ENCODE data around the gene TAS2R60. TPM values are rescaled to one million over a fixed set of nuclear protein-coding genes. Genes with fewer than 3 reads are reported as not detected.
"Not testable (repeated sequence)": the region's sequence is repeated elsewhere in the genome, so short reads cannot be mapped to it uniquely, and the experiment has no call there.

TAS2R60 gene
- not detected for total RNA-seq

DNA sequence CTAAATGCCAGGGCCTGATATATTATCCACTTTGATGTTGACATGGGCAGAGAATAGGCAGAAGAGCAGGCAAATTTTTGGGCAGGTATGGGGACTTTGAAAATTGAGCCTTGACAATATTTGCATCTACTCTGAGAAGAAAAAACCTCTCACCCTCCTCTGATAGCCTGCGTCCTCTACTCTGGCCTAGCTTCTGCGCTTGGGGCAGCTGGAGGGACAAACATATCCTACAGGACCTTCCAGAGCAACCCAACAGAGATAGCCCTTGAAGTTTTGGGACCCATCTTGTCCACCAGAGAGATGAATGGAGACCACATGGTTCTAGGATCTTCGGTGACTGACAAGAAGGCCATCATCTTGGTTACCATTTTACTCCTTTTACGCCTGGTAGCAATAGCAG, at the start of gene TAS2R60:
Gene TAS2R60, plus strand, starts transcription at position 301 of the 400 bp plus-strand sequence. Its CDS starts 0 bp downstream, at position 301.
- Mint-ChIP-seq H3K4me1 (no peaks in the 10 kb centered on the region), H3K27ac (no peak within 1 kb of the TSS), H3K27me3 (no peaks in the 10 kb centered on the region), H3K9me3 (ENCODE audit: low read depth) (no peaks in the 10 kb centered on the region), H3K4me3 (no peak within 1 kb of the TSS), H3K36me3 (no peaks in the 10 kb centered on the region)
- CTCF ChIA-PET: no interaction called here
- no peak for ATAC-seq
- DNase-seq: no peak

DNA sequence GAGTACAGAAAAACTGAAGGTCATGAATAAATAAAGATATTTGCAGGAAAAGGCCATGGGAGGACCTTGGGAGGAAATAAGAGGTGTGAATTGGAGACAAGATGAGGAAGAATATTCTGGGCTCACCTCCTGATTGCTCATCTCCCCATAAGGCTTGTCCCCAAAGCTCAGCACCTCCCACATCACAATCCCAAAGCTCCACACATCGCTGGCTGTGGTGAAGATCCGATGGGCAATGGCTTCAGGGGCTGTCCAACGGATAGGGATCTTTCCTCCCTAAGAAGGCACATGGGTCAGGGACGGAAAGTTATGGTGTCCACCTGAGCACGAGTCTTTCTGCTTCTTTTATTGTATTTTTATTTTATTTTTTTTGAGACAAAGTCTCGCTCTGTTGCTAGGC, 49.2 kb upstream of the TAS2R60 start:
- H3K4me3 Mint-ChIP-seq: no peak overlapping the region
- peaks cover 13% of the 10 kb centered on the region for H3K36me3 Mint-ChIP-seq
- no peak for ATAC-seq
- H3K27me3 Mint-ChIP-seq: no peaks in the 10 kb centered on the region
- CTCF ChIA-PET: interaction anchor here (1.1 to 1.5 kb wide), 2 partner anchors 11 to 13 kb away, joined by 3 to 5 read pairs; no protein-coding TSS in a partner anchor
- no peak overlapping the region for H3K27ac Mint-ChIP-seq
- DNase-seq: no peak
- H3K4me1 Mint-ChIP-seq: peaks cover 18% of the 10 kb centered on the region
- no peaks in the 10 kb centered on the region for H3K9me3 Mint-ChIP-seq (ENCODE audit: low read depth)

- no peak overlapping the region for H3K27ac Mint-ChIP-seq
- no peaks in the 10 kb centered on the region for H3K27me3 Mint-ChIP-seq
- H3K36me3 Mint-ChIP-seq: peaks cover 11% of the 10 kb centered on the region
- H3K4me1 Mint-ChIP-seq: peaks cover 12% of the 10 kb centered on the region
- H3K4me3 Mint-ChIP-seq: no peak overlapping the region
- DNase-seq: no peak
- CTCF ChIA-PET: interaction anchor here (1.1 to 1.5 kb wide), 2 partner anchors 10 to 12 kb away, joined by 3 to 5 read pairs; no protein-coding TSS in a partner anchor
- no peak for ATAC-seq
- no peaks in the 10 kb centered on the region for H3K9me3 Mint-ChIP-seq (ENCODE audit: low read depth)
Observed at GRCh38 chr7:143394777-143395176, 48.5 kb upstream of the TAS2R60 start.

GRCh38 chr7:143395187-143396149, 47.8 kb upstream of the TAS2R60 start:
- Mint-ChIP-seq H3K4me3 (no peak overlapping the region), H3K36me3 (peaks cover 6% of the 10 kb centered on the region), H3K27me3 (no peaks in the 10 kb centered on the region), H3K9me3 (ENCODE audit: low read depth) (no peaks in the 10 kb centered on the region), H3K4me1 (peaks cover 9% of the 10 kb centered on the region), H3K27ac (no peak overlapping the region)
- CTCF ChIA-PET: interaction anchor here (1.1 to 1.5 kb wide), 4 partner anchors 11 to 180 kb away, joined by 3 to 5 read pairs (median 3); no protein-coding TSS in a partner anchor
- DNase-seq: no peak
- ATAC-seq: no peak

- H3K4me1 Mint-ChIP-seq: peaks cover 9% of the 10 kb centered on the region
- ATAC-seq: no peak
- DNase-seq: no peak
- H3K36me3 Mint-ChIP-seq: peaks cover 6% of the 10 kb centered on the region
- H3K27ac Mint-ChIP-seq: no peak overlapping the region
- no peak overlapping the region for H3K4me3 Mint-ChIP-seq
- CTCF ChIA-PET: interaction anchor here (1.1 to 1.2 kb wide), 2 partner anchors 16 to 181 kb away, joined by 3 read pairs; no protein-coding TSS in a partner anchor
- H3K27me3 Mint-ChIP-seq: no peaks in the 10 kb centered on the region
- H3K9me3 Mint-ChIP-seq (ENCODE audit: low read depth): no peaks in the 10 kb centered on the region
Observed at GRCh38 chr7:143396182-143396581, 47.1 kb upstream of the TAS2R60 start.

GRCh38 chr7:143396625-143397556, 46.4 kb upstream of the TAS2R60 start:
- DNase-seq: no peak
- CTCF ChIA-PET: interaction anchor here (1.0 to 1.2 kb wide), 2 partner anchors 11 to 182 kb away, joined by 3 read pairs; partner anchors contain the start of gene EPHA1
- Mint-ChIP-seq H3K27me3 (no peaks in the 10 kb centered on the region), H3K4me1 (peaks cover 9% of the 10 kb centered on the region), H3K9me3 (ENCODE audit: low read depth) (no peaks in the 10 kb centered on the region), H3K4me3 (no peak overlapping the region), H3K36me3 (peaks cover 2% of the 10 kb centered on the region), H3K27ac (no peak overlapping the region)
- ATAC-seq: no peak

- CTCF ChIA-PET: interaction anchor here (1.0 kb wide), 1 partner anchor 10 kb away, joined by 3 read pairs; the partner anchor contains the start of gene EPHA1
- Mint-ChIP-seq H3K9me3 (ENCODE audit: low read depth) (no peaks in the 10 kb centered on the region), H3K27ac (no peak overlapping the region), H3K4me1 (peaks cover 9% of the 10 kb centered on the region), H3K27me3 (no peaks in the 10 kb centered on the region), H3K4me3 (no peak overlapping the region), H3K36me3 (no peaks in the 10 kb centered on the region)
- ATAC-seq (no peak), DNase-seq (no peak)
Observed at GRCh38 chr7:143397710-143398530, 45.3 kb upstream of the TAS2R60 start.

GRCh38 chr7:143398616-143399015, 44.6 kb upstream of the TAS2R60 start:
- Mint-ChIP-seq H3K36me3 (no peaks in the 10 kb centered on the region), H3K9me3 (ENCODE audit: low read depth) (no peaks in the 10 kb centered on the region), H3K4me3 (no peak overlapping the region), H3K27ac (no peak overlapping the region), H3K4me1 (peaks cover 9% of the 10 kb centered on the region), H3K27me3 (no peaks in the 10 kb centered on the region)
- no peak for ATAC-seq
- no peak for DNase-seq
- CTCF ChIA-PET: no interaction called here

GRCh38 chr7:143399151-143399550, 44.1 kb upstream of the TAS2R60 start:
- Mint-ChIP-seq H3K36me3 (no peaks in the 10 kb centered on the region), H3K4me3 (no peak overlapping the region), H3K27me3 (no peaks in the 10 kb centered on the region), H3K9me3 (ENCODE audit: low read depth) (no peaks in the 10 kb centered on the region), H3K27ac (no peak overlapping the region), H3K4me1 (peaks cover 9% of the 10 kb centered on the region)
- ATAC-seq (no peak), DNase-seq (no peak)
- CTCF ChIA-PET: interaction anchor here (1.2 kb wide), 1 partner anchor 19 kb away, joined by 4 read pairs; no protein-coding TSS in a partner anchor

- ATAC-seq (no peak), DNase-seq (no peak)
- H3K4me1 Mint-ChIP-seq: peaks cover 7% of the 10 kb centered on the region
- no peak overlapping the region for H3K4me3 Mint-ChIP-seq
- H3K27me3 Mint-ChIP-seq: no peaks in the 10 kb centered on the region
- CTCF ChIA-PET: interaction anchor here (1.2 kb wide), 1 partner anchor 18 kb away, joined by 4 read pairs; no protein-coding TSS in a partner anchor
- no peak overlapping the region for H3K27ac Mint-ChIP-seq
- no peaks in the 10 kb centered on the region for H3K36me3 Mint-ChIP-seq
- H3K9me3 Mint-ChIP-seq (ENCODE audit: low read depth): no peaks in the 10 kb centered on the region
Observed at GRCh38 chr7:143399642-143400041, 43.6 kb upstream of the TAS2R60 start.

- DNase-seq (no peak), ATAC-seq (no peak)
- Mint-ChIP-seq H3K27ac (no peak overlapping the region), H3K4me1 (no peaks in the 10 kb centered on the region), H3K4me3 (no peak overlapping the region), H3K9me3 (ENCODE audit: low read depth) (no peaks in the 10 kb centered on the region), H3K36me3 (no peaks in the 10 kb centered on the region), H3K27me3 (no peaks in the 10 kb centered on the region)
- CTCF ChIA-PET: interaction anchor here (0.9 to 1.7 kb wide), 4 partner anchors 15 to 161 kb away, joined by 3 to 4 read pairs (median 4); no protein-coding TSS in a partner anchor
Observed at GRCh38 chr7:143401265-143401664, 42.0 kb upstream of the TAS2R60 start.

GRCh38 chr7:143402233-143402632, 41.0 kb upstream of the TAS2R60 start:
- not testable (repeated sequence) for ATAC-seq; H3K27ac Mint-ChIP-seq; H3K4me3 Mint-ChIP-seq; H3K9me3 Mint-ChIP-seq (ENCODE audit: low read depth); DNase-seq; H3K27me3 Mint-ChIP-seq; H3K4me1 Mint-ChIP-seq; H3K36me3 Mint-ChIP-seq
- CTCF ChIA-PET: interaction anchor here (1.4 to 1.7 kb wide), 2 partner anchors 15 to 162 kb away, joined by 4 read pairs; no protein-coding TSS in a partner anchor

Data from activated CD8-positive, alpha-beta memory T cell treated with anti-CD3 and anti-CD28 coated beads, Interleukin-2, amount 10 ng/mL, durations not matched to agents 7 days and 5 days (primary cell).